Anterior cingulate cortex (tissue), 58 donors: ENCODE results near the gene PPDPF.

Experiments used
- DNase-seq, 58 donors: peaks; one replicate each; lab custom pipeline; 2025; lab: John Stamatoyannopoulos, UW

PPDPF gene

GRCh38 chr20:63534831-63535651, 14.5 kb downstream of the PPDPF start:
- no peak for DNase-seq

DNA sequence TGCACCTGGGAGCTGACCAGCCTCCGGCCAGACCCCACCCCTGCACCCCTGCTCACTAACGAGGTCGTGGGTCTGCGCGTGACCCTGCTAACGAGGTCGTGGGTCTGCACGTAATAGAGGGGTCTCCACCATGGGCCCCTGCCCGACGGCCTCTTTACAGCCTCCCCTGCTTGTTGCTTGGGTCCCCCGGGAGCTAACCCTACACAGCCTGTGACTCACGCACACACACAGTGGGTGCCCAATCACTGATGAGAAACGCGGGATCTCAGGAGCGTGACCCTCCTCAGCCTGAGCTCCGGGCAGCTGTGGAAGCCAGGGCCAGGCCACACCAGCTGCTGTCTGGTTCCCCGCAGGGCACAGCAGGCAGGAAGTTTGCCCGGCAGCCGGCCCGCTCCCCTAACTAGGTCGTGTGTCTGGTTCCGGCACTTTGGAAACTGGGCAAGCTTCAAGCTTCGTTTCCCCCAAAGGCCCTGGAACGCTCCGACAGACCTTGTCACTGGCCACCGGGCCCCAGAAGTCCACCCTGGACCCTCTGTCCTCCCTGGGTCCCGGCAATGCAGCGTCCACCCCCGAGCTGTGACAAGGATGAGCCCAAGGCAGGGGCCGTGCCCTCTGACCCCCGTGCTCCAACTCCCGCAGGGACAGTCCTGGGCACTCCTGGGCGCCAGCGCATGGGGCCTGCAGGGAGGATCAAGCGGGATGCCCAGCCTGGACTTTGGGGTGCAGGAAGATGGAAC, 15.8 kb downstream of the PPDPF start:
- no peak for DNase-seq

DNA sequence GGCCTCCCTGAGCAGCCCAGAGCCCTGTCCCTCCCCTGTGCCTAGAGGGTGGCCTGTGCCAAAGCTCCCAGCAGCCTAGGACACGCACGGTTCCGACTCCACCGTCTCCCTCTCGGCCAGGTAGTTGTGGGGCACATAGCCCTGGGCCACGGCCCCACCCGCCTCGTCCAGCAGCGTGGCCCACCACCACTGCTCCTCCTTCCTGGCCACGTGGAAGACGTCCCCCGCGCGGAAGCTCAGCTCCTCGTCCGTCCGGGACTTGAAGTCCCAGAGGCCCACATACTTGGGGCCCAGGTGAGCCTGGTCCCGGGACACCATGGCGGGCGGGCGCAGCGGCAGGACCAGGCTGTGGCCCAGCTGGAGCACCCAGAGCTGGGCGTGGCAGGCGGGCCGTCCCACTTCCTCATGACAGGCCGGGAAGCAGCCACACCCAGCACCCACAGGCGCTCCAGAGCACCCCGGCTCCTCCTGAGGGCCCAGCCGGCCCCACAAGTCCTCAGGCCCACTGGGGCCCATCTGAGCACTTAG, 16.5 kb downstream of the PPDPF start, which contains the start of gene PTK6:
Gene PTK6 (minus strand): TSS at position 380 of the 528 bp plus-strand sequence. CDS start 62 bp downstream, at position 318.
- DNase-seq, result no peak

DNA sequence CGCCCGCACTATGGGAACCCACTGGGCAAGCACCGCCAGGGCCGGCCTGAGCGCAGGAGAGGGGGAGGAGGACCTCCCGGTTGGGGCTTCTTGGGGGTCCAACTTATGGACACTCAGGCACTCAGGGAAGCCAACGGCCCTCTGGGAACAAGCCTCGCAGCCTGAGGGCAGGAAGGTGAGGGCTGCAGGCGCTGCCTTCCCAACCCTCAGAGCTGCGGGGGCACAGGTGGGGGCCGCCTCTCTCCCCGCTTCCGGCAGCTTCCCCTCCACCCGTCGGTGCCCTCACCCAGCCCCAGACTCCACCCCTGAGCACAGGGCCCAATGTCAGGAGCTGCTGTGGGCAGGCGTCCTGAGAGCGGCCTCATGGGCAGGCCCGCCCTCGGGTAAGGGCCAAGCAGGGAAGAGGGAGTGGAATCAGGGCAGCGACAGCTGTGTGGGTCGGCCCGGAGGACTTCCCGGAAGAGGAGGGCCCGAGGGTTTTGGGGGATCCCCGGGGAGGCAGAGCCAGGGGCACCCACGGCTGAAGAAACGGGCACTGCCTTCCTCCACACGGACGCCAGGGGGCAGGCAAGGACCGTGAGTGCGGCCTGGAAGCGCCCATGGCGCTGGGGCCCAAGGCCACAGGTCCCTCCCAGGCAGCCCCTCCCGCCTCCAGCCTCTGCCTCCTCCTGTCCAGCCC, 17.1 kb downstream of the PPDPF start:
- DNase-seq, result peak in 50 of 58 donors; percentile 6 to 76 (median 48)

GRCh38 chr20:63538204-63539091, 17.9 kb downstream of the PPDPF start:
- DNase-seq, result no peak

DNA sequence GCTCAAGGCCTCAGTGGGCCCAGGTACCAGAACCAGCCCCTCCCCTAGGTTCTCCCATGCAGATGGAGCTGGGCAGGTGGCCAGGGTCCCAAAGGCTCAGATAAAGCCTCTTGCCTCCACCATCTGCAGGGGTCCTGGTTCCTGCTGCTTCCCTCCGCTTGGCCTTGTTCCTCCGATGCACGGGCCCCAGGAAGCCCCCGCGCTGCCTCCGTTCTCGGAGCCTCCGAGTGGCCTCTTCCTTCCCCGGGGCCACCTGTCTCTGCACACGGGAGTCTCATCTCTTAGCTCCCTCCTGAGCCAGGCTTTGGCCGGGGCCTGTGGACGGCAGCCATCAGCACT, 18.5 kb downstream of the PPDPF start:
- DNase-seq, result no peak

DNA sequence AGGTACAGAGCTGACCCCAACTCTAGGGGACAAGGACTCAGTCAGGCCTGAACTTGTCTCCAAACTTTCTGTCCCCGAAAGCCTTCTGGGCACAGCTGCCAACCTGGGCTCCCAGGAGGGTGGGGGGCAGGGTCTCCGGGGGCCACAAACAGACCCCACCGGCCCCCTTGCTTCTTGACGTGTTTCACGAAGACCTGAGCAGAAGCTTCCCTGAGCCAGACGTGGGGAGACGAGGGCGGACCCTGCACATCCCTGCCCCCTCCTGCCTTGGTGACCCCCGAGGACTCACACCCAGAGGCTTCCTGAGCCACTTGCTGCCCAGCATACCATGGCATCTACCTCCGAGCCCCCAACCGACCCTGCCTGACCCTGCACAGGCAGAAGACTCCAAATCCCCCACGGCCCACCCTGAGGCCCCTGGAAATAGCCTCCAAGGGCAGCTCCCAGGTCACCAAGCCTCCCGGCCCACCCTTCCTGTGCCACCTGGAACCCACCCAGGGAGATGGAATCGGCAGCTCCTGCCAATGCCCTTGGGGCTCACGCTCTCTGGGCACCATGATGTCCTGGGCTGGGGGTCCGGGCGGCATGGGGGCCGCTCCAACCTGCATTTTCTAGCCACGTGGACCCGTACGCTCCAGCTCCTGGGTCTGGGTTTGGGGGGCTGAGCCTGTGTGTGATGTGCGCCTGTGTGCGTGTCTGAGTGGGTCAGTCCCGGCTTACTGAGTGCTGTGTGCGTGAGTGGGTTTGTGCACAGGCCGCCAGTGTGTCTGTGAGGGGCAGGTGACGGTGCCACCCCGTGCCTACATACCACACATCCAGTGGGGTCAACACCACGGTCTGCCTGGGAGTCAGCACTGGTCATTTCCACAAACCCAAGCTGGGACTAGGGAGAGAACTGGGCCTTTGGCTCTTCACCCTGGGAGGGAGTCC, 19.1 kb downstream of the PPDPF start:
- DNase-seq, result no peak

- DNase-seq, result peak in 28 of 58 donors; percentile 7 to 55 (median 31)
These were observed 20.0 kb downstream of the PPDPF start for GRCh38 chr20:63540417-63541186.

DNA sequence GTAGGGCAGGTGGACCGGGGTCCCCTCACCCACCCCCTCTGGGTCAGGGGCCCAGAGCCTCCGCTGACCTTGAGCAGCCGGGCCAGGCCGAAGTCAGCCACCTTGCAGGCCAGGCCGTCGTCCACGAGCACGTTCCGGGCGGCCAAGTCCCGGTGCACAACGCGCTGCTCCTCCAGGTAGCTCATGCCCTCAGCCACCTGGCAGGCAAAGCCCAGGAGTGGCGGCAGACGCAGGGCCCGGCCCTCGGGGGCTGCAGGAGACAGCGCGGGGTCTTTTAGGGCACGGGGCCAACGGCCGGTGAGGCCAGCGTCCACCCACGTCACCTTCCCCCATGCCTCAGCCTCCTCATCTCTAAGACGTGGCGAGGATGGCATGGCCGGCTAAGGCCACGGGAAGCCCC, 20.8 kb downstream of the PPDPF start:
- DNase-seq, result no peak

DNA sequence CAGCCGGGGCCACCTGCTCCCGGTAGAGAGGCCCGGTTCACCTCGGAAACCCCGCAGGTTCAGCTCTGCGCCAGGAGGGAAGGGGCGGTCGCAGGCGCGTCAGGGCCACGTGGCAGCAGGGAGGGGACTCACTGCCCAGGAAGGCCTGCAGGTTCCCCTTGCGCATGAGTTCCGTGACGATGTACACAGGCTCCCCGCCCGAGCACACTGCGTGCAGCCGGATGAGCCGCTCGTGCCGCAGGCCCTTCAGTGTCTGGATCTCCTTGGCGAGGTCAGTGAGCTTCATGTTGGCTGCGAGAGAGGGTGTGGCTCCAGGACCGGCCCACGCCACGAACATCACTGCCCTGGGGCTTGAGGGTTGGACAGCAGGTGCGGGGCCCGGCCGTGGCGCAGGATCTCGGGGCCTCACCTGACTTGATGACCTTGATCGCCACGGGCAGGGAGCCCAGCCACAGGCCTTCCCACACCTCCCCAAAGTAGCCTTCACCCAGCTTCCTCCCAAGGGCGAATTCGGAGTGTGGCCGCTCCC, 21.5 kb downstream of the PPDPF start:
- DNase-seq, result no peak

DNA sequence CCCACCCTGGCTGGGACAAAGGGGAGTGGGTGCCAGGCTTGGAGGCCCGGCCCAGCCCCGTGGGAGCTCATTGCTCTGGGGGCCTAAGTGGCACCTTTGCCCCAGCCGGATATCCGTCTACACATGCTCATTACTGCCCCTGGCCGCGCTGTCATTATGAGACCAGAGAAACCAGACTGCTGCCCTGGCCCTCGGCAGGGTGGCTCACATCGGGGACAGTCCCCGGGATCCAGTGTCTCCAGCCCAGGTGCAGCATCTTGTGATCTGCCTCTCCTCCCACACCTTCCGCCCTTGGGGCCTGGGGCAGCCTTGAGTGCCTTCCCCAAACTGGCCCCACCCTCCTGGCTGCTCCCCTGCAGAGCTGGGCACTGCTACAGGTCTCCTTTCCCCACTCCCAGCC, 22.1 kb downstream of the PPDPF start:
- DNase-seq, result no peak

DNA sequence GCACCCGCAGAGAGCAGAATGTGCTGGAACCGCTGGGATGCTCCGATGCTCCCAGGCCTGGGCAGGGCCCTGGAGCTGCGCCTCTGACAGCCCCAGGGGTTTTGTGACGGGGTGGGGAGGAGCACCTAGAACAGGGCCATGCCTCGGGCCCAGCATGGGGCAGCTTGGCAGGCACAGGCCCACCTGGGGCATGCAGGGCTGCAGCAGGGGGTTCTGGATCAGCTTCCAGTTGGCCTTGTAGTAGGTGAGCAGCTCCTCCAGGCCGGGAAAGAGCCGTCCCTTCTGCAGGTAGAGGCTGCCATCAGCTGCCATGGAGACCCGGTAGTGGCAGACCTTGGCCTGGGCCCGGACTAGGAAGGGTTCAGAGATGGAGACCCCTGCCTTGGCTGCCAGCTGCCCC, 22.6 kb downstream of the PPDPF start:
- no peak for DNase-seq

- no peak for DNase-seq
These were observed 23.2 kb downstream of the PPDPF start for GRCh38 chr20:63543733-63544132.

DNA sequence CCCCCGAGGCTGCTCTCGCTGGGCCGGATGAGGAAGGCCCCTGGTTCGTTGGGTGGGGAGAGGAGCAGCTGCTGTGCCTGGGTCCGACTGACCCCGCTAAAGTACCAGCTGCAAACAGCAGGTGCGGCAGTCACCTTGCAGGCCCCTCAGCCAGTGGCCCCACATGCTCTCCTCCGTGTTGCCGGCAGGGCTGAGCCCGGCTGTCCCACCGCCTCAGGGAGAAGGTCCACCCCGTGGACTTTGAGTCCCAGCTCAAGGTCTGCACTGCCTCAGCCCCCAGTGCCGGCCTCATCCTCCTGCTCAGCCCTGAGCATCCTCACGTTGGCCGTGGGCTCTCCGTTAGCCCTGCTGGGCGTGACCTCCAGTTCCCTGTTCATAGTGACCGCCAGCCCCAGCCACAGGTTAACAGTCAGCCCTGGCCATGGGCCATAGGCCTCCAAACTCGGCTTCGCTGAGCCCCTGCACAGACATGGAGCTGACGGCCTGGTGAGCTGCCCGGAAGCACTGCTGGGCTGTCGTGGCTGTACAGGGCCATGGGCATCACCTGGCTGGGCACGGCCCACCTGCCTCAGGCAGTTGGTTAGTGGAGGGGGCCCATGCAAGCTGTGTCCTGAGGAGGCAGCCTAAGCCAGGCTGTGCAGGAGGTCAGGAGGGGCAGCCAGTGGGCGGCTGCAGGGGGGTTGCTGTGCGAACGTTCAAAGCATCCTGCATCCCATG, 23.8 kb downstream of the PPDPF start:
- no peak for DNase-seq

DNA sequence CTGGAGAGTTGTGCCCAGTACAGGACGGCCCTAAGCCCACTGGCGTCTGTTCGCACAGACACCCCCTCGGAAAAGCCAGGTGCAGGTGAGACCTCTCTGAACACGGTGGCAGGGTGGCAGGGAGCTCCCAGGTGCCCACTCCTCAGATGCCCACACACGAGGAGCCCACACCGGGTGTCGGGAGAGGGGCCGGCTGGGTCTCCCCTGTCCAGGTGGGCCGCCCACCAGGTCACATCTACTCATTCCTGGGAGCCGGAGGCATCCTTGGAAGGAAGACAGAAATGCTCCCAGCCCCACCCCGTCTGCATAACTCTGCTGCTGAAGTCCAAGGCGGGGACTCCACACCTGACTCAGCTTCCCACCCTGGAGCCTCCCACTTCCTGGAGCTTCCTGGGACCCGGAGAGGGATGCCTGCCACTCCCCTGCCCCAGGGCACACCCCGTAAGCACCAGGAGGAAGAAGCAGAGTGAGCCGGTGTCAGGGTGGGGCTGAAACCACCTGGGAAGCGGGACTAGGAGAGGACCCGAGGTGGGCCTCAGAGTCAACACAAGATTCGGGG, 24.5 kb downstream of the PPDPF start:
- DNase-seq, result no peak

DNA sequence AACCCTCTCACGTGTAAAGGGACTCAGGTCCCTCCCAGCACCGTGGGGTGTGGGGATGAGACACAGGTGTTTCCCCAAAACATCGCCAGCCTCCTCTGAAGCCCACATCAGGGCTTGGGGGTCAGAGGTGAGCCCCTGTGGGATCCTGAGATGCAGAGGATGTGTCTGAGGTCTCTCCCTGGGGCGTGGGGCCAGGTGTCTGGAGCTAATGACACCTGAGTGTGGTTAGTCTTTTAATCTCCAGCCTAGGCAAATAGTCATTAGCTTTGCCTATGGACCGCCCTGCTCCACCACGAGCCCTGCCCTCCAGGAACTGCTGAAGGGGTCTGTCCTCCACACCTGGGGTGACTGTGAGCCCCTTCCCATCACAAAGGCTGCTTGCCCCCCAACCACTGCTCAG, 25.2 kb downstream of the PPDPF start:
- no peak for DNase-seq
